ENCODE data around the gene MAML3.
A peak's percentile ranks its signal among the peaks of the same experiment; 100 is the strongest.

The MAML3 gene

GRCh38 chr4:140153718-140154571 is at the start of gene MAML3:
MAML3 (minus strand) TSS chr4:140154184; CDS start chr4:140153327, 857 bp downstream.
- peak; percentile 74 for DNase-seq

DNA sequence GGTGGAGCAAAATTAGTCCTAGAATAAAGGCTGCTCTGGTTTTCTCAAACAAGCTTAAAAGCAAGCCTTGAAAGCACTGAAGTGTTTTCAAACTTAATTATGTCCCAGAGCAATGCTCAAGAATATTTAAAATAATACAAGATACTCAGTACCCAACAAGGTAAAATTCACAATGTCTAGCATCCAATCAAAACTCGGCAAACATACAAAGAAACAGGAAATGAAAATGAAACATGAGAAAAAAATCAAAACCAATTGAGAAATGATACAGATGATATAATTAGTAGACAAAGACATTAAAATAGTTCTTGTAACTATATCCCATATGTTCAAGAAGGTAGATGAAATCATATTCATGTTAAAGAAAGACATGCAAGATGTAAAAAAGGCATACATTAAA is 45.0 kb upstream of the MAML3 start:
- no peak for DNase-seq

- no peak for DNase-seq
Observed at GRCh38 chr4:140195806-140196205, 41.8 kb upstream of the MAML3 start.

DNA sequence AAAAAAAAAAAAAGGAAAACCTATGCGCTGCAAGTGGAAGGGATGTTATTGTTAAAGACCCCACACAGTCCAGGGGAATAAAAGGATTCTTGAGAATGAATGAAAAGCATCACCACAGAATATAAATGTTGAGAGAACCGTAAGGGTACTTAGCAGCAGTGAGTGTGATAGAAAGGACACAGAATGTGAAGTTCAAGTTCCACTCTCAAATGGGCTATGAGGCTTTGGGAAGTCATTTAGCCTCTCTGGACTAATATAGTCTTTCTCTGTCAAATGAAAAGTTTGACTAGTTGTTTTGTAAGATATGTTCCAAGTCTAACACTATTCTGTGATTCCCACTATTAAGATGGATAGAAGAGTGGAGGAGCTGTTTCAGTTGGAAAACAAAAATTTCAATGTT is 35.8 kb upstream of the MAML3 start:
- DNase-seq = no peak

- no peak for DNase-seq
Observed at GRCh38 chr4:140188975-140189374, 35.0 kb upstream of the MAML3 start.

- DNase-seq = no peak
Observed at GRCh38 chr4:140187316-140187695, 33.3 kb upstream of the MAML3 start.

DNA sequence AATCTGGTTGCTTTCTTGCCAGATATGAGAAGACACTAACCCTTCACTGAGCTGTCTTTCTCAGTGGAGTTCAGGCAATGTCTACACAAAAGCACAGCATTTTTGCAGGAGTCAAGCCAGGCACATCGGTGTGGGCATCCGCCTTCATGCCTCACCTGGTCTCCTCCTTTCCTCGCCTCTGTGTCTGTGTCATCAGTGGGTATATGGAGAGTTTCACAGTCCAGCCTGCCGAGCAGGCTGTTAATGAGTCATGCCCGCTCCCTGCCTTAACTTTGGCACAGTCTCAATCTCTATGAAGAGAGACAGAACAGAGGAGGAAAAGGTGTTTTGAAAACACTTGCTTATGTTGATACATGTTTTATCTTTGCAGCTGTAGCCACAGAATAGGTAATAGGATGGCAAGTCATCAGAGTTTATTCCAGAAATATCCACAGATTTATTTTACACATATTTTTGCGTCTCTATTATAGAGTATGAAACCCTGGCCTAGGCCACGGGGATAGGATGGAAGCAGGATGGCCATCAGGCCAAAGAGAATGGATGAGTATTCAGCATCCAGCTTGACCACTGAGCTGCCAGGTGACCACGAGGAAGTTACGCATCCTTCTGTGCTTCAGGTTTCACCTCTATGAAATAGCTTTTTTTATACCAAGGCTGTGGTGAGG is 32.8 kb upstream of the MAML3 start:
- no peak for DNase-seq

DNA sequence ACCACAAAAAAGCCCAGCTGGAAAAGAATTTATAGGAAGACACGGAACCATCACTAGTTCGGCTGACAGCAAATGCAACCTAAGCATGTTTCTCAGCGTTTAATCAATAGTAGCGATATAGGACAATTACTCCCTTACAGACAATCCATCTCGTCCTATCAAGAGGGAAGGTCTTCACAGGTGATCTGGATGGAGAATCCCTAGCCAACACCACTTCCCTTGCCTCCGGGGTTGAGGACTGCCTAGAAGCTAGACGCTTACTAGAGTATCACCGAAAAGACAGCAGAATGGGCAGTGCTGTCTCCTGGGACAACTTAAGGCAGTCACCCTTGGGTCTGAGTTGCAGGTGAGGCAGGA is 32.1 kb upstream of the MAML3 start:
- no peak for DNase-seq

DNA sequence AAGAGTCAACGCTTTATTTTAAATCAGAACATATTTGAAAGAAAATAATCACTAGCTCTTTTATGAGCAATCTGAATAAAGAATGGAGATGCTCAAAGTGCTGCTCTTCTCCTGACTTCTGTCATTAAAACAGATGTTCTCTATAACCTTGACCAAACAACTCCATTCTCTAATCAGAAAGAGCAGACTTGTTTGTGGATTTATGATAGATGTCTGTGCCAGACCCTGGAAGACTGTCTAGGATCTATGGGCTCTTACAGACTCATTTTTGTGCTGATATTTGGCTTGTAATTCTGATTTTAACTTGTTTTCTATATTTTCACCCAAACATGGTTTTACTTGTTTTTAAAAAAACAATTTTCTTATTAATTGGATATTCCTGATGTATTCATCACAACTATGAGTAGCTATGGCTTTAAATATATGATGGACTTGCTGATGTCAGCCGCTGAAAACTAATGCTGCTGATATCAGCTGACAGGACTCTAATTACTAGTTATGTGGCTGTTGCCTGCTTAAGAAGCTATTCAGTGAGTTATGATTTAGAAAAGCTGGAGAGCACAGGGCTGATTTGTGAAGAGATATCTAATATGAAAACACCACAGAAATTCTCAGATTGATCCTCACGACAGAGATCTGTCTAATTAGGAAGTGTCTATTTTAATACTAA is 31.6 kb upstream of the MAML3 start:
- DNase-seq = no peak

- DNase-seq = no peak
Observed at GRCh38 chr4:140183270-140183669, 29.3 kb upstream of the MAML3 start.

DNA sequence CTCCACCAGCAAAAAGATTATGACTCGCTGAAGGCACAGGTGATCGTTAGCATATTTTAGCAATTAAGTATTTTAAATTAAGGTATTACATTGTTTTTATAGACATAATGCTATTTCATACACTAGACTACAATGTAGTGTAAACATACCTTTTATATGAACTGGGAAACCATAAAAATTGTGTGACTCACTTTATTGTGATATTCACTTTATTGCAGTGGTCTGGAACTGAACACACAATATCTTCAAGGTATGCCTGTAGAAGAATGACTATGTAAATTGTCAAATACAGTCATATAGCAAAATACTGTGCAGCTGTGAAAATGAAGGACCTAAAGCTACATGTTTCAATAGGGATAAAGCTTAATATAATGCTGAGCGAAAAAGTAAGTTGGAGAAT is 26.6 kb upstream of the MAML3 start:
- no peak for DNase-seq

- DNase-seq = no peak
Observed at GRCh38 chr4:140176735-140177134, 22.8 kb upstream of the MAML3 start.

GRCh38 chr4:140174543-140174942 is 20.6 kb upstream of the MAML3 start:
- DNase-seq = no peak

GRCh38 chr4:140172960-140173359 is 19.0 kb upstream of the MAML3 start:
- no peak for DNase-seq

- DNase-seq = no peak
Observed at GRCh38 chr4:140170299-140170698, 16.3 kb upstream of the MAML3 start.

DNA sequence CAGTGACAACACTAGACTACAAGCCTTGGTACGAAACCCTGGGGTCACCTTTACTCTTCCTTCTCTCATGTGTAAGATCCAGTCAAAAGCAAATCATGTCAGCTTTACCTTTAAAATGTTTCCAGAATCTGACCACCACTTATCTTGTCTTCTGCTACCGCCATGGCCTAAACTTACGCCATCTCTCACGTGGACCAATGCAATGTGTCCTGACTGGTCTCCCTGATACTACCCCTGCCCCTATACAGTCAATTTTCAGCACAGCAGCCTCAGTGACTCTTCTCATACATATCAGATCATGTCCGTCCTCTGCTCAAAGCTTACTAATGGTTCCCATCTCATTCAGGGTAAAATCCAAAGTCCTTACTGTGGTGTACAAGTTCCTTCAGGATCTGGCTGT is 15.0 kb upstream of the MAML3 start:
- no peak for DNase-seq

DNA sequence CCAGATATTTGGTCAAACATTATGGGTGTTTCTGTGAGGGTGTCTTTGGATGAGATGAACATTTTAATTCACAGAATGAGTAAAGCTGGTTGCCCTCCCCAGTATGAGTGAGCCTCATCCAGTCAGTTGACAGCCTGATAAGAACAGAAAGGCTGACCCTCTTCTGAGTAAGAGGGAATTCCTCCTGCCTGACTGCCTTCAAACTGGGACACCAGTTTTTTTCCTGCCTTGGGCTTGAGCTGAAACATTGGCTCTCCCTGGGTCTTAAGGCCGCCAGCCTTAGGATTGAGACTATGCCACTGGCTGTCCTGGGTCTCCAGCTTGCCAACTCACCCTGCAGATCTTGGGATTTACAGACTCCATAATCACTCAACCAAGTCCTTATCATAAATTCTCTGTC is 14.5 kb upstream of the MAML3 start:
- no peak for DNase-seq

DNA sequence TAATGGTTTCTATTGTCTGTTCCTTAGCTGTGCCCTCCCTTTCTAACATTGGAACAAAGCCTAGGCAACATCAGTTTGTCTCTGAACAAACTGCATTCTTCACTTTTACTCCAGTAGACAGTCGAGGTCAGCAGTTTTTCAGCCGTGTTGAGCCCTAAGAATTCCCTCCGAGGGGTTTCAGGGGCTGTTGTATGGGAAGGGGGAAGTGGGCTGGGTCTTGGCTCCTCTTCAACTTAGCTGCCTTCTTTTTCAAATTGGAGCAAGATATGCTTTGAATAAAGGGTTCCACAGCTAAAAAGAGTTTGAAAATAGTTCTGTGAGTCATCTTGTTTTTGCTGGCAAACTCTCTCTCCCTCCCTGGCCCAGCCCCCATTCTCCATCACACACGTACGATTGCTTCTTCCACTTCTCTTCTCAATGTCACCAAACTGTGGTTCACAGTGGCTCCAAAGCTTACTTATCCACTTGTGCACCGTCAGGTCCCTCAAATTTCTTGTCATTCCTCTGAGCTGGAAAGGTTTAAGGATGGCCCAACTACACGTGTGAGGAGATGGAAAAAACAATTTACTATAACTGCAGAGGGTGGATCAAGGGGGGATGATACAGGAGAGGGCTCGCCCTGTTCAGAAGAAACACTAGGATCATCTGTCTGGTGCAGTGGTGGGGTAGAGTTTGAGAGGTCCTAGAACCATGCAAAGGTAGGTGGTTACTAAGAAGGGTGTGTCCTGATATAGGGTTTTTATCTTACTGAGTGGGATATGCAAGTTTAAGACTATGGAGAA is 9.2 kb upstream of the MAML3 start:
- no peak for DNase-seq

GRCh38 chr4:140162596-140162995 is 8.6 kb upstream of the MAML3 start:
- no peak for DNase-seq

DNA sequence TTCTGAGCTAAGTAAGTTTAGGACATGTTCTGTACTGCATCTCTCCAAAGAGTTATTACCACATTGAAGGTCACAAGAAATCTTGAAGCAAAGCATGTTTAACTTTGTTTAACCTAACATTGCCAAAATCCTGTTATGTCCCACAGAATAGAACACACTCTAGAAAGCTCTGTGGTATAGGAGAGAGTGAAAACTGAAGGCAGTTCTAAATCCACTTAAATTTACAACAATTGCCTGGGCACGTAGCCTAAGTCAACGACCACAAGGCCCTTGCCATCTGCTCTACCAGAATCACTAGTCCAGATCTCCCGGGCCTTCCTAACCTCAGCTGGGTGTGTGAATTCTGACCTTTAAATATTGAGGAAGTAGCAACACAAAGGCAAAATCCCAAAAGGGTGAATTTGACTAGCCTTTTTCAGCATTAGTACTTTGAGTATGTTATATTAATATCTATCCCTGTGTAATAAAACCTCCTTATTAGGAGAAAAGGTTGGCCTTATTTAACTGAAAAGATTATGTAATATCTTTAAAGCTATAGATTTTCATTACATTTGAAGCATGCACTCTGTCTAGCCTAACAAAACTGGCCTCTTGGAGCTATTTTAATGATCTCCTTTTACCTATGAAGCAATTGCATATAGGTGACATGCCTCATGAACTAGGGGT is 4.5 kb upstream of the MAML3 start:
- no peak for DNase-seq

DNA sequence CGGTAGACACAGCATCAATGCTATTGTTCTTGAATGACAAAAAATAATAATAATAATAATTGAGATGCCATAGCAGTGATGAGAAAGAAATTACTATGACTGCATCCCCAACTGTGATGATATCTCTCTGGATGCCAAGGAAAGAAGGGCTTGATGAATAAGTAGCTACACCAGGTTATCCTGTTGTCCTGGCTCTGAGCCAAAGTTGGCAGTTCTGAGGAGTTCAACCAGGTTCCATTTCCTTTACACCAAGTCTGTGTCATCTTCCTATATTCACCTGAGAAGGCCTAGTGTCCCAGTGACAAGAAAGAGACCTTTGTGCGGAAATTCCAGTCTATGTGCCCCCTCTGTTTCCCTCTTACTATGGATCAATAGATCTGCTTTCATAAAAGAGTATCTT is 3.4 kb upstream of the MAML3 start:
- no peak for DNase-seq

DNA sequence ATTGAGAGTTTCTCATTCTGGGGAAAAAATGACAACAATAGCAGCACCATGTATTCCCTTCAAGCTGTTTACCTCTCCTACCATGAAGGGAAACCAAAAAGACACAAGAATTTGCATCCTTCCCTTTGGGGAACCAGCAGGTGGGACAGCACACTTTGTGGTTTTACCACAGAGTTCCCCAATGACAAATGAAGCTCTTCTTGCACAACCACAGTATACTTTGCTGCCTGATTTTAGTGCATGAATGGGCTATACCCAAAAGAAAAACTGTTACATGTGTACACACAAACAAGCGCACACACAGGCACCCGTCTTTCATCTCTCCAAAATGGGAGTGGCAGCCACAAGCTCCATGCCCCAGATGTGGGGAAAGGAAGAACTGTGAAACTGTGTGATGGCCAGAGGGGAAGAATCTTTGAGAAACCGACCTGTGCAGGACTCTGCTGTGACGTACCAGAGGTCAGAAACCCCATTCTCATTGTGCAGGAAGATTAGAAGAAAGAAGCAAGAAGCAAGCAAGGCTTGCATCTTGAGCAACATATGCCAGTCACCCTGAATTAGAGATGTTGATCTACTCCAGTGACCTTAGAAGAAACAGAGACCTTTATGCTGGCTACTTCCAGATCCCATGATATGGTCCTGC is 2.7 kb upstream of the MAML3 start:
- no peak for DNase-seq

Data from activated gamma-delta T cell treated with Interleukin-2 at 50 U/mL for 16 hours (primary cell).